NK-92 (cell line): ENCODE measurements around the gene MBNL2.

Experiments used
- DNase-seq: peaks from one replicate; lab custom pipeline; 2025; ENCODE audit not compliant: unreplicated experiment; lab: John Stamatoyannopoulos, UW

MBNL2 gene

DNA sequence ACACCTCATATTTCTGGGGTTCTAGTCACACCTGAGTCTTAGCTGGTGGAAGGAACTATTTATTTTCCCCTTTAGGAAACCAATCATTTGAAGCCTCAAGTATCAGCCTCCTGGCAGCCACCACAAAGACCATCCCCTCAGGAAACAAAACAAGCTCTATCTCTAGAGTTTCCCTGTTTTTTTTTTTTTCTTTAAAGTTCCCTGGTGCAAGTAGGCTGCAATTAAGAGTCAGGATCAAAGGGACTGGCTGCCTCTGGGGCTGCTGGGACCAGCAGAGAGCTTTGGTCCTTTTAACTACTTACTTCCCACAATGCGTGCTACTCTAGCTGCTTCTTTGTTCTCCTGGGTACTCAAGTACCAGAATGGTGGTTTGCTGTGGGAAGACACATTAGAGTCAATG, 11.4 kb downstream of the MBNL2 start:
- no peak for DNase-seq

DNA sequence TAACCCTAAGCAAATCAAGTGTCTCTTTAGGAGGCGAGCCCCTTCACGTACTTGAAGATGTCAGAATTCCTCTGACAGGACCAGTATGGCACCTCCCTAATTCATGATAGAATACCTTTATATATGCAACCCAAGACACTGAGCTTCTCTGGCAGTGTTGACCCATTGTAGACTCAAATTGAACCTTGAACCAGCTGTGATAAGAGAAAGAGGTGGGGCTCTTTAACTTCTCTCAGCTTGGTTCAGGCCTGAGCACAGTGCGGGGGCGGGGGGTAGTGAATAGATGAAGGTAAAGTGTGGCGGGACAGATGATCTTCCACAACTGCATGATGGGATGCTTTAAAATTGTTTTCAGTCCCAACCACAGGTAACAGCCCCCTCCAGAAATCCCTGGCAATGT, 12.1 kb downstream of the MBNL2 start:
- DNase-seq, result no peak

DNA sequence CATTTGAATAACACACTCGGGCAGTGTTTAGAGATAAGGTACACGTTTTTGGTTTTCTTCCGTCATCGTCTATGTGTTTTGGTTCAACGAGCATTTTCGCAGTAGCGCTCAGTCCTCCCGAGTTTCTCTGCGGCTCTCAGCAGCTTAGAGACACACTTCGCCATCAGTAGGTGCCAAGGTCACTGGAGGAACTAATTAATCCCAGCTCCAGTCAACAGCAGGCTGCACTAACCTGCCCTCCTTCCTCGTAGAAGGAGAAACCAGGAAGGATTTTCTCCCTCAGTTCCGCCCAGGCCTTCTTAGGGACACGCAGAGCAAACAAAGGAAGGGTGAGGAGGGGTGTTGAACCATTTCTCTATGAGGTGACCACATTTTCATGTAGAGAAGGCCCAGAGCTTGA, 12.6 kb downstream of the MBNL2 start:
- no peak for DNase-seq

DNA sequence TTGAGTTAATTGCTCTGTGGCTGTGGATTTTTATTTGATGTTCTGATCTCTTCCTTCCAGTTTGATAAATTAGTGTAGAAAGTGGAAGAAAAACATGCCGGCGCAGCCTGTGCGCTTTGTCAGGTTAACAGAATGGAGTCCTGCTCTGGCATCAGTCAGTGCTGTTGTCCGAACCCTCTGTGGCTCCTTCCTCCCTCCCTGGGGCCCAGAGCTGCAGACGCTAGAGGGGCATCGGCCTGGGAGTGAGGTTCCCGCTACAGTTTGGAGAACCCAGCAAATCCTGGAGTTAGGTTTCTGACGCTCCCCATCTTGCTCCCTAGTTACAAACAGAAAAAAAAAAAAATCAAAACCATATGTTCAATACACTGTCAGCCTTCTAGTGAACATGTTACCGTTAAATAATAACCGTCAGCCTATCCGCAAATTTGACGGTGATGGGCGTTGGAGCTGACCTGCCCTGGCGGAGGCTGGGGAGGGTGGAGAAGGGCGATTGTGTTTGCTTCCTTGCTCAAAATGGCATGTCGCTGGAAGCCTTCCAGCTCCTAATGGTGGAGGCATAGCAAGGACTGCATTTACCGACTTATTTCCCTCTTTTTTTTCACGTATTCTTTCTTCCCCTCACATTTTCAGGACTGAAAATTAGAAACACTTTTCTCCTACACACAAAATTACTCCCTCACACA, 13.6 kb downstream of the MBNL2 start:
- no peak for DNase-seq

DNA sequence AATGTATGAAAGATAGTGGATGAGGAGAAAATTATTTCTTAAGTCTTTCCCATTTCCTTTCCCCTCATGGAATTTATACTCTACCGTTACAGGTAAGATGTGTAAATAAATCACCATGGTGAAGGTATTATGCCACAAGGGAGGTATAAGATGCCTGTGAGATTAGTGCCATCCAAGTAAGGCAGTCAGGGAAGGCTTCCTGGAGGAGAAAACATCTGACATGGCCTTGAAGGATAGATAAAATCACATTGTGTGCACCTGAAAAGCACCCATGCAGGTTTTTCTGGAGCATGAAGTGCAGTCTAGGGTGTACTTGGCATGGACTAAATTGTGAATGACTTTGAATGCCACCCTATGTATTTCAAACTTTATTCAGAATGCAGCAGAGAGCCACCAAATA, 15.3 kb downstream of the MBNL2 start:
- no peak for DNase-seq

DNA sequence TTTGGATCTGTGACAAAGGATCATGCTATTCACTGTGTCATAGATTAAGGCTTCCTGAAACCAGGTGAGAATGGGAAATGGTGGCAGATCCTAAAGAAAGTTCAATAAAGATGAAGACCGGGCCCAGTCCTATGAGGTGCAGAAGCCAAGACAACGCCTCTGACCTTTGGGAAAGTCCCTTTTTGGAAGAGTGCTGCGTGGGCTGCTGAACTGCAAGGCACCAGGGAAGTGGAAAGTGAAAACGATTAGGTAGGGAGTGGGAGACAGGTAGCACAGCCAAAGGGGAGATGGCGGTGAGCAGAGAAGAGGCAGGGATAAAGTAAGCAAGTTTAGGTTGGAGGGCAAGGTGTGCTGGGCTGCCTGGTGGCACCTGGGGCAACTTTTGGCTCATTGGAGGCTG, 16.3 kb downstream of the MBNL2 start:
- DNase-seq, result no peak

DNA sequence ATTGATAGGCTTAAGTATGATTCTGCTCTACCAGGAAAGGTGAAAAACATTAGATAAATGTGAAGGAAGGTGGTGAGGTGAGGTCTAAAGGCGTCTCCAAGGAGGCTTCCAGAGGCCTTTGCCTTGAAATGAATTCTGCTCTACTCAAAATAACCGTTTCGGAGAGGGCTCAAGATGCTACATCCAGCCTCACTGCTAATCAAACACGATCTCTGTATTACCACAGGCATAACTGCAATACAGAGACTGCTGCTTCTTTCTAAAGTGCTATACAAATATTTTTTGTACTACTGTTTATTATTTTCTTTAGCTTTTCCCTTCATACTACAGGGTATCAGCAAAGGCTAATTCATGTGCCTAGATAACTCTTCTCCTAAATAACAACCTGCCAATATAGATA, 16.8 kb downstream of the MBNL2 start:
- DNase-seq, result no peak

DNA sequence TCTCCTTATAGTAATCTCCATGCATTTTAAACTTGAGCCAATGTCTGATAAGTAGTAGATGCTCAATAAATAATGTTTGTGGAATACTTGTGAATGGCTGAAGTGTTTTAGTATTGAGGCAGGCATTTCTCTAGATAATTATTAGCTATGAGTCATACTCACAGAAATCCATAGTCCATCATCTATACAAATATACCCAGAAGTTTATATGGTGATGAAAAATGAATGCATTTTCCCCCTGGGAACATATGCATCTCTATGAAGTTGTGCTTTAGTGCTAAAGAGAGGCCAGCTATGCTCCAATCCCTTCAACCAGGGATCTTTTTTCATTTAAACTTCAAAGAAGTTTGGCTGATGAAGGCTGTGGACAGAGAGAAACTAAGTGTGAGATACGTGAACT, 17.2 kb downstream of the MBNL2 start:
- DNase-seq, result no peak

DNA sequence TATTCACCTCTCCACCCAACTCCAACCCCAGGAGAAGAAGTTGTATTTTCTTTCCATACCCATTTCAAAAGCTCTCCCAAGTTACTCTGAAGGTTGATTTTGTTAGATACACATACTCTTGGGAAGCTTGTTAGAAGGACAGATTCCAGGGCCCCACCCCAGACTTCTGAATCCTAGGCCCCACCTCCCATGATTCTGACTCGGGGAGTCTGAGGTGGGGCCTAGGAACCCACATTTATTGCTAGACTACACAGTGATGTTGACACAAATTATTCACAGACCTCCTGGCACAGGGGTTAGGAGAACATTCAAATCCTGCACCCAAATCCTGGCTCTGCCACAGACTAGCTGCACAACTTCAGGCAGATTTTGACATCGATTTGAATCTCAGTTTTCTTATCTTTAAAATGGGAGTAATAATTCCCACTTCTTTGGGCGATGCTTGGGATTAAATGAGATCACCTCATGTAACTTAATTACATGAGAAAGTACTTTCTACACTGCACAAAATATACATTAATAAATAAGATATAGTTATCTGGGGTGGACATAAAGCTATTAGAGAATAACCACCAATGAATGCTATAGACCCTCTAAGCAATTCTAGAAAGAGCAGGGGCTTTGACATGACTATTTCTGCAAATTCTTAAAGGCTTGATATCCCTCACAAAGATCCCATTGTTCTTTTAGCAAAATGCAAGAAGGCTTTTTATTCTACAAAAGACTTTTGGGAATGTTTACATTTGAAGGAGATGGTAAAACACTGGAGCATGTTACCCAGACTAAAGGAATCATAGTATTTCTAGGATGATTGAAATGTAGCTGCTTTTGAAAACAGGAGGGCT, 18.0 kb downstream of the MBNL2 start:
- no peak for DNase-seq

DNA sequence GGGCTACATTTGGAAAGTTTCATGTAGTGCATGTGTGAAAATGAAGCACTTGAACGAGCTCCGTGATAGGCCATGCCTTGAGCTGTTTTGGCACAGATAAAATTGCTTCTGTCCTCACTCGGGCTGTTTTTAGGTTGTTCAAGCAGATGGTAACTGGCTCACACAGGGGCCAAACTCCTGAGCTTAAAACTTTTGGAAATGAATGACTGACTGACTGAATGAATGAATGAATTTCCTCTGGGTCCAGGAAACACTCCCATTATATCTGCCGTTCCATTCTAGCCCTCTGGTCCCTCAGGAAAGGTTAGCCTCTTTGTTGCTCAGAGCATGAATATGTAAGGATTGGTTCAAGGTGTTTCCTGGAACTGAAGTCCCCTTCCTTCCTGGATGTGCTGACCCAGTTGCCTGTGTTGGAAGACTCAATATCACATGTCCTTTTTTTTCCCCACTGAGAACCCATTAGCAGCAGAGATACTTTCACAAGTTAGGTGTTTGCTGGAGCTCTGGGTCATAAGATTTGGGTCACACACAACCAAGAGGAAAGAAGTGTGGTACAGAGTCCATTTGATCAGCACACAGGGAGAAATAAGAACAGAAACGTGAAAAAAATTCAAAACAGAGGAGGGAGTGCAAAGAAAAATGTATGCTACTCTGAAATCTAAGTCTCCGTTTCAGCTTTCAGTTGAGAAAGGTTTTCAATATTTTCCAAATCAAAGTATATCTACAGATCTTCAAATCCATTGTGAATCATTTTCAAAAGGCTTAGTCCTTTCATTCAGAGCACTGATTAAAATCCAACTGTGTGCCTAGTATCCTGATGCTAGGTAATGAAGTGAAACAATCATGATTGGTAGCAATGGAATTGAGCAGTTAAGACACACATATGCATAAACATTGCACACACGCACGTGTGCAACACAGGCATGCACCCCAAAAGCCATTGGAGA, 18.9 kb downstream of the MBNL2 start:
- no peak for DNase-seq

DNA sequence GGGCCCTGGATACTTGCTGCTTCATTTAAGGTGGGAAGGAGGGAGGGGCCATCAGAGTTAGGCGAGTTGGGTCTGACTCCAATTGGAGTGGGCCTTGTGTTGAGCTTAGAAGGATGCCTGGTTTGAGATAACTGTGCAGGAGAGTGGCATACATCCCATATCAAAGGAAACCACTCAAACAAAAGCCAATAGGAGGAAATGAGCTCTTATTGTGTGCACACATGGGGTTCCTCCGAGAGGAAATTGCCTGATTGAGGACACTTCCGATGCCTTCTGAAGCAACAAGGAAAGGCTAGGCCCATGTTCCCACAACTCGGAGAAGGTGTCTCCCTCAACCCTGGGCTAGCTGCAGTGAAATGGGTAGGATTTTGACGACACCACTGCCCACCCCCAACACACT, 19.6 kb downstream of the MBNL2 start:
- no peak for DNase-seq

DNA sequence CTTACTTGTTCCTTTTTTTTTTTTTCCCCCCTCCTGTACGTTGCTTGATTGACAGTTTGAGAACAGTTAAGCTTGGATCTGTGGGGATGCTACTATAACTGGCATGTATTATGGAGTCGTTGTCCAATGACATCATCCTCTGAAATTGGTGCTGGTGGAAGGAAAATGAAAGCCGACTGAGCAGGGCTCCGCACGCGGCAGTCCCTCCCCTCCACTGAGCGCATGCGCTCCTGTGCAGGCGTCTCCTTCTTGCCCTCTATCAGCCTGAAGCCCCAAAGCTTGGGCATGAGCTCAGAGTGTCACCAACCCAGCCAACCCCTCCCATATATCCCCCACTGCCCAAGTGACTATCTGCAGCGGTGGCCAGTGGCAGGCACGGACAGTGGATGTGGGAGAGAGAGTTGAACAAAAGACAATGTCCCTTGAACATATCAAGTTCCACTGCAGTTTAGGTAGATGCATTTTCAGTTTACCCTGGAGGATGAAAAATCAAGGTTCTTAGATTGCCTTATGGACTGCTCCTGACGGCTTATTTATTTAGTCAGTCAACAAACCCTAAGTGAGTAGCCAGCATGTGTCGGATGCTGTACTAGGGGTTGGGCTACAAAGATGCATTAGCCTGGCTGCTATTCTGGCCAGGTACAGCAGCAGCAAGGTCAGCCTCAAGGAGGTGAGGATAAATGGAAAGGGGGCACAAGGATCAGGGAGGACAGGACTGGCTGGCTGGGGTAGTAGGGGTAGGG, 20.8 kb downstream of the MBNL2 start:
- DNase-seq, result no peak

DNA sequence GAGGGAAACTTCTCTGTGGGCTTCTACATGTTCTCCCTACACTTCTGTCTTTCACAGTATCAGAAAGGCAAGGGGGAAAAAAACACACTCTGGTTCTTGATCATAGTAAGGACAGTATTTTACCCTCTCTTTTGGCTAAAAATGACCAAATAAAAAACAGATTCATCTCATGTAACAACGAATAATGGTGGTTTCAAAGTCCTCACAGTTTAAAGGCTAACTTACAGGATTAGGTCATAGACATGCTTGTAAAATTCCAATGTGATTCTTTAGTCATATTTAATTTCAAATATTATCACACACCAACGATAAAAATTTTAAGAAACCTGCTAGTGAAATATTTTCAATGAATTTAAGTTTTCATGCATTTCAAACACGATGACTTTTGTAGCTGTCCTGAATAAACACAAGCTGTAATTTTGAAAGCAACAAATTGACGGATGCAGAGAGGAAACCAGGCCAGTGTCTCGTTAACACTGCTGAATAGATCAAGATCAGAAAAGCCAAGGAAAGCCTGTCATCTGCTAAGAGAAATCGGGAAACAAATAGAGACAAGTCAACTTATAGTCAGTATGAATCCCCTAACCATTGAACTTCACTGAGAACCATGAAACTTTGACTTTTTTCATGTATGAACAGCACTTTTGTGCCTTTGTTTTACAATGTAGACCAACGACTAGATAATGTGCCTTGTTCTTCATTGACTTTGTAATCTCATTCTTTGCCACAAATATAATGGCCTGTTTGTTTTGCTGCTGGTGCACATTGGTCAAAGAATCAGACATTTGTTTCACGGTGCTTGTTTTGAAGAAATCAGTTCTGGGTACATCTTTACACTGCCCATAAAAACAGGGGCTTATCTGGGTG, 22.0 kb downstream of the MBNL2 start:
- no peak for DNase-seq

DNA sequence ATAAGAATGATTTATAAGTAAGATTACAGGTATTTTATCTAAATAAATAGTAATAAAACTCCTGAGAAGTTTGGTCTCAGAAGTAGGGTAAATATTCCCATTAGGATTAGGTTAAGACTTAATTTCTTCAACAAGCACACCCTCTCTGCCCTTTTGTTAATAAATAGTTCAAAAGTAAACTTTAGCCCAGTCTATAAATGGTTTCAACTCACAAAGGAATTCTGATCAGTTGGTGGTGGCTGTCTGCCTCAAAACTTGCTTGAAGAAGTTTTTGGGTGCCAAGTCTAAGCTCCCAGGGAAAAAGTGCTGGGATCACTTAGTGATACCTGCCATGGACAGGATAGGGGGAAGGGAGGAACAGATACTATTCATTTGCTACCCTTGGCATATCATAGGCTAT, 22.9 kb downstream of the MBNL2 start:
- no peak for DNase-seq

DNA sequence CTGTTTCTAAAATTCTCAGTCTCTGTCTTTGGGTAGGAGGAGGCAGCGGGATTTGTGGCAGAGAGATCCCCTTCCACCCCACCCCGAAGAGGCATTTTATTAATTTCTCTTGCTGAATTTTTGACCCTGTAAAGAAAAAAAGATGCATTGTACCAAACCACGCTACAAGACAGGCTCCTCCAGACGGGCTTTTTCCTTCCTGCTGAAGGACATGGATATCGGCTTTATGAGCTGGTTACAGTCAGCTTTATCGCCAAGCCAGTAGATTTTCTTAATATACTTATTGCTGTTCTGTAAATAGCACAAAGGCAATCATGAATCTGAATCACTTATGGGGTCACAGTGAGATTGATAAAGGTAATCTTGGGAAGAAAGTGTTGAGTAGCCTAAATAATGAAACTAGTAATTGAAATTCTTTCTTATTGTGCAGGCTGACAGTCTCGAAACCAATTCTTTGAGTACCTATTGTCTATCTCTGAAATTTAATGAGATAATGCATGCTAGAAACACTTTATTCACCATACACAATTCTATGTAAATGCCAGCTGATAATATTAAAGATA, 24.5 kb downstream of the MBNL2 start:
- no peak for DNase-seq

DNA sequence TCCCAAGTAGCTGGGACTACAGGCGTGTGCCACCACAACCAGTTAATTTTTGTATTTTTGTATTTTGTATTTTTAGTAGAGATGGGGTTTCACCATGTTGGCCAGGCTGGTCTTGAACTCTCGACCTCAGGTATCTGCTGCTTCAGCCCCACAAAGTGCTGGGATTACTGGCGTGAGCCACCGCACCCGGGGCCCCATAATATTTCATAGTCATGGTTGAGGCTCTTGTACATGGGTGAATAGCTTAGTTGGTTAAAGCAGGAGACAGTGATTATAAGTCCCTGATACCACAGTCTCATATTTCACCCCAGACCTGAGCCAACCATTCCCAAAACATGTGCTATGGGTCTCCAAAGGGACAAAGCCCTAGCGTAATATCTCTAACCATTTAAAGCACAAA, 26.1 kb downstream of the MBNL2 start:
- no peak for DNase-seq

DNA sequence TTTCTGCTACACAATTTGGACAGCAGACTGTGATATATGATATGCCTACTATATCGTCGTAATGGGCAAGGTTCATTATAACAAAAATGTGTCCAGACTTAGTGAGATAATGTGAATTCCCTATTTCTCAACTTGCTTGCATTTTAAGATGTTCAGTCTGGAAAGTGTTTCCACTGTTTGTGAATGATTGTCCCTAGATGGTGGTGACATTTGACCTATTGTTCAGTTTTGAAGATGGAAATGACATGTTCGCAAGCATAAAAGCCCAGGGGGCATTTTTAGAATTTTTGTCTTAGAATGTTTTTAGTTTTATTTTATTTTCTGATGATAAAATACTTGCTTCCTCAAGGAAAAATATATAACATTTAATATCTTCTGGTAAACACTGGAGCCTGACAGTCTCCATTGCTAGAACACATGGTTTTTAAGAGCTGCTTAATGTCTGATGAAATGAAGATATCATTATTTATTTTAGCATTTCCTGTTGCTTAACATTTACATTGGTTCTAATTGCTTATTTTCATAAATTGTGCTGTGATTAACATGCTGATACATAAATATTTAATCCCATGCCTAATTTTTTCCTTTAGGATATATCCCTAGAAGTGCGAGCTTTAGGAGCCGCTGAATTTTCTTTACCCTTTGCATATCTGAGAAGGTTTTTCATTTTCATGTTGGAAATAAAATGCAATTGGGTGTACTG, 27.1 kb downstream of the MBNL2 start:
- no peak for DNase-seq

DNA sequence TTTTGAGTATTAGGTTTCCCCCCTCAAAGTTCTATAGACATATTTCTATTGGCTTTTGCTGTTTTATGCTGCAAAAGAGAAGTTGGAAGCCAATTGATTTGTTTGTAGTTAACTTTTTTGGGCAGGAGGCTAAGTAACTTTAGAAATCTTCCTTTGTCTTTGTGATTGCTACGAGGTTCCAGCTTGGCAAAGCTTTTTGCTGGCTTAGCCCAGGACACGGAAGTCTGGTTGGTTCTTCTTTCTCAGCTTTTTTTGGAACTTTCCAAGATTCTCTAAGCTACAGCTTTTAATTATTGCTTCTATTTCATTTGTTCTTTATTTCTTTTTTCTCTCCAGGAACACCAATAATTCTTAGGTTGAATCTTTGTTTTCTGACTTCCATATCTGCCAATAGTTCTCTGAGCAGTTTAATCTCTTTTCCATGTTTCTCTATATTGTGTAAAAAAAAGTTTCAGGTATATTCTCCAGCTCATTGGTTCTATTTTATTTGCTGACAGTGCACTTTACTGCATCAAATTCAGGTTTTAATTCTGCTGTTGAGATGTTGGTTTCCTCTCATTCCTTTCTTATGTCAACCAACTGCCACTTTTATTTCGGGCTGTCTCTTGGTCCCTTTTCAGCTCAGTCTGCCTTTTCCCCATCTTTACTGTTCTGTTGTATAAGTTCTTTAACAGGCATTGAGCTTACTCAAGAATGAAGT, 27.8 kb downstream of the MBNL2 start:
- DNase-seq, result no peak
